Measurements from ENCODE around the gene PBX4.
A peak's percentile ranks its signal among the peaks of the same experiment; 100 is the strongest.

Gene PBX4

GRCh38 chr19:19632661-19633060 lies 14.2 kb upstream of the PBX4 start:
- DNase-seq (ENCODE audit: low read depth in 2 of 2) = no peak
- TF ChIP-seq CTCF (IDR thresholded peaks at IDR 0.05; ENCODE audit: low read depth, low read length) = no peak
- no peak overlapping the region for H3K4me3 ChIP-seq (replicated peaks in 1 of 2; ENCODE audit: low read depth in 2 of 2, low read length in 2 of 2)

GRCh38 chr19:19631346-19631745 lies 12.9 kb upstream of the PBX4 start:
- no peak for TF ChIP-seq CTCF (IDR thresholded peaks at IDR 0.05; ENCODE audit: low read depth, low read length)
- DNase-seq (ENCODE audit: low read depth in 2 of 2) = no peak
- no peak overlapping the region for H3K4me3 ChIP-seq (replicated peaks in 1 of 2; ENCODE audit: low read depth in 2 of 2, low read length in 2 of 2)

- TF ChIP-seq CTCF (IDR thresholded peaks at IDR 0.05; ENCODE audit: low read depth, low read length) = no peak
- DNase-seq (ENCODE audit: low read depth in 2 of 2) = no peak
- H3K4me3 ChIP-seq (replicated peaks in 1 of 2; ENCODE audit: low read depth in 2 of 2, low read length in 2 of 2) = no peak overlapping the region
Measured at GRCh38 chr19:19630426-19630825, 11.9 kb upstream of the PBX4 start.

- no peak for DNase-seq (ENCODE audit: low read depth in 2 of 2)
- no peak for TF ChIP-seq CTCF (IDR thresholded peaks at IDR 0.05; ENCODE audit: low read depth, low read length)
- H3K4me3 ChIP-seq (replicated peaks in 1 of 2; ENCODE audit: low read depth in 2 of 2, low read length in 2 of 2) = no peak overlapping the region
Measured at GRCh38 chr19:19630062-19630414, 11.6 kb upstream of the PBX4 start.

- DNase-seq (ENCODE audit: low read depth in 2 of 2) = peak in 1 of 2 donors; percentile 64
- TF ChIP-seq CTCF (IDR thresholded peaks at IDR 0.05; ENCODE audit: low read depth, low read length) = no peak
- H3K4me3 ChIP-seq (replicated peaks in 1 of 2; ENCODE audit: low read depth in 2 of 2, low read length in 2 of 2) = peak overlapping the region; percentile 4 to 37
Measured at GRCh38 chr19:19628501-19629134, 10.1 kb upstream of the PBX4 start.

- H3K4me3 ChIP-seq (replicated peaks in 1 of 2; ENCODE audit: low read depth in 2 of 2, low read length in 2 of 2) = peak within 1 kb of the TSS; percentile 26 to 37
- no peak for DNase-seq (ENCODE audit: low read depth in 2 of 2)
- TF ChIP-seq CTCF (IDR thresholded peaks at IDR 0.05; ENCODE audit: low read depth, low read length) = no peak
Measured at GRCh38 chr19:19627621-19628500, 9.4 kb upstream of the PBX4 start, which contains the start of gene LPAR2. LPAR2 (minus strand) TSS chr19:19628220; CDS start chr19:19627275, 945 bp downstream.
